HG02798 (cell line): Measurements from ENCODE around the gene BCAP29.

Source experiments
- ATAC-seq: cut with Tn5 transposase; IDR thresholded peaks from one replicate; pipeline ENCODE4 v1.9.1; 2021; ENCODE audit warnings: mild to moderate bottlenecking; ENCODE audit not compliant: unreplicated experiment, poor library complexity

The BCAP29 gene

GRCh38 chr7:107581387-107582013 lies 1.5 kb downstream of the BCAP29 start:
- no peak for ATAC-seq

GRCh38 chr7:107582875-107583274 lies 2.8 kb downstream of the BCAP29 start:
- no peak for ATAC-seq

- no peak for ATAC-seq
Measured at GRCh38 chr7:107584716-107585115, 4.7 kb downstream of the BCAP29 start.

GRCh38 chr7:107588529-107589130 lies 8.6 kb downstream of the BCAP29 start:
- no peak for ATAC-seq

GRCh38 chr7:107591421-107591820 lies 11.4 kb downstream of the BCAP29 start:
- no peak for ATAC-seq

- no peak for ATAC-seq
Measured at GRCh38 chr7:107592361-107593024, 12.4 kb downstream of the BCAP29 start.

- ATAC-seq, result no peak
Measured at GRCh38 chr7:107593025-107593410, 13.0 kb downstream of the BCAP29 start.

- ATAC-seq, result no peak
Measured at GRCh38 chr7:107594961-107595737, 15.1 kb downstream of the BCAP29 start.

- no peak for ATAC-seq
Measured at GRCh38 chr7:107596881-107597581, 17.0 kb downstream of the BCAP29 start.

GRCh38 chr7:107597582-107597916 lies 17.5 kb downstream of the BCAP29 start:
- no peak for ATAC-seq

- ATAC-seq, result no peak
Measured at GRCh38 chr7:107597953-107598352, 17.9 kb downstream of the BCAP29 start.

GRCh38 chr7:107599262-107599661 lies 19.2 kb downstream of the BCAP29 start:
- ATAC-seq, result no peak

GRCh38 chr7:107600816-107601215 lies 20.8 kb downstream of the BCAP29 start:
- no peak for ATAC-seq

- ATAC-seq, result no peak
Measured at GRCh38 chr7:107605218-107605815, 25.3 kb downstream of the BCAP29 start.

GRCh38 chr7:107606303-107606702 lies 26.3 kb downstream of the BCAP29 start:
- no peak for ATAC-seq

- no peak for ATAC-seq
Measured at GRCh38 chr7:107609811-107610261, 29.8 kb downstream of the BCAP29 start.

- no peak for ATAC-seq
Measured at GRCh38 chr7:107610323-107610722, 30.3 kb downstream of the BCAP29 start.

- no peak for ATAC-seq
Measured at GRCh38 chr7:107613439-107613838, 33.4 kb downstream of the BCAP29 start.

- ATAC-seq, result no peak
Measured at GRCh38 chr7:107613948-107614347, 33.9 kb downstream of the BCAP29 start.

GRCh38 chr7:107614425-107614824 lies 34.4 kb downstream of the BCAP29 start:
- ATAC-seq, result no peak
